HG03354 (cell line): Measurements from ENCODE around the gene LRP6.
"Not testable (repeated sequence)": the region's sequence is repeated elsewhere in the genome, so short reads cannot be mapped to it uniquely, and the experiment has no call there.

ENCODE experiments used
- ATAC-seq: cut with Tn5 transposase; IDR thresholded peaks from one replicate; pipeline ENCODE4 v1.9.1; 2021; ENCODE audit warnings: mild to moderate bottlenecking; ENCODE audit not compliant: unreplicated experiment, poor library complexity, severe bottlenecking

The LRP6 gene

GRCh38 chr12:12138203-12139154 is 128.4 kb downstream of the LRP6 start:
- no peak for ATAC-seq

- no peak for ATAC-seq
Measured at GRCh38 chr12:12133785-12134184, 133.1 kb downstream of the LRP6 start.

GRCh38 chr12:12133259-12133658 is 133.6 kb downstream of the LRP6 start:
- ATAC-seq, result no peak

- ATAC-seq, result no peak
Measured at GRCh38 chr12:12128670-12129069, 138.2 kb downstream of the LRP6 start.

GRCh38 chr12:12127304-12127703 is 139.5 kb downstream of the LRP6 start:
- ATAC-seq, result no peak

GRCh38 chr12:12126551-12126950 is 140.3 kb downstream of the LRP6 start:
- no peak for ATAC-seq

GRCh38 chr12:12123036-12123604 is 143.7 kb downstream of the LRP6 start:
- no peak for ATAC-seq

- ATAC-seq, result no peak
Measured at GRCh38 chr12:12121061-12121460, 145.8 kb downstream of the LRP6 start.

- no peak for ATAC-seq
Measured at GRCh38 chr12:12116677-12117076, 150.2 kb downstream of the LRP6 start.

- ATAC-seq, result no peak
Measured at GRCh38 chr12:12115514-12115913, 151.3 kb downstream of the LRP6 start.

GRCh38 chr12:12110923-12111555 is 155.8 kb downstream of the LRP6 start:
- ATAC-seq, result not testable (repeated sequence)

- ATAC-seq, result no peak
Measured at GRCh38 chr12:12108441-12109058, 158.3 kb downstream of the LRP6 start.

GRCh38 chr12:12107678-12108077 is 159.2 kb downstream of the LRP6 start:
- no peak for ATAC-seq

GRCh38 chr12:12099102-12099501 is 167.7 kb downstream of the LRP6 start:
- ATAC-seq, result no peak

- ATAC-seq, result no peak
Measured at GRCh38 chr12:12098691-12099015, 168.2 kb downstream of the LRP6 start.

- no peak for ATAC-seq
Measured at GRCh38 chr12:12097891-12098690, 168.8 kb downstream of the LRP6 start.

- ATAC-seq, result no peak
Measured at GRCh38 chr12:12095021-12095420, 171.8 kb downstream of the LRP6 start.

- no peak for ATAC-seq
Measured at GRCh38 chr12:12094481-12094880, 172.4 kb downstream of the LRP6 start.

- no peak for ATAC-seq
Measured at GRCh38 chr12:12091977-12092663, 174.7 kb downstream of the LRP6 start.
